HepG2 (cell line): Measurements from ENCODE around the gene ST6GALNAC2. TPM values are rescaled to one million over a fixed set of nuclear protein-coding genes. Genes with fewer than 3 reads are reported as not detected.

ENCODE experiments used
- ADNP ChIP-seq: sonication (generic); formaldehyde crosslinking; IDR thresholded peaks from 2 replicates; pipeline ENCODE4 v1.4.0; 2020; ENCODE audit warnings: missing genetic modification reagents
- ATF7-NPFF ChIP-seq: sonication (generic); formaldehyde crosslinking; IDR thresholded peaks from 2 replicates; pipeline ENCODE4 v1.8.1; 2023; ENCODE audit warnings: mild to moderate bottlenecking, low read depth, missing genetic modification reagents, moderate library complexity
- CREM ChIP-seq, 2 experiments: sonication (generic) in 1 of 2; formaldehyde crosslinking in 1 of 2; IDR thresholded peaks; 2 replicates each; pipeline versions ENCODE4 v1.4.0 to v1.6.1; 2016 to 2020; ENCODE audit warnings: antibody characterized with exemption in 1 of 2, mild to moderate bottlenecking in 1 of 2, missing genetic modification reagents in 1 of 2
- FIP1L1 ChIP-seq: fragments of 200-400 bp; formaldehyde crosslinking; IDR thresholded peaks from 2 replicates; pipeline ENCODE4 v1.6.1; 2018; ENCODE audit warnings: low read depth, mild to moderate bottlenecking, low read length, moderate library complexity, borderline replicate concordance; ENCODE audit not compliant: insufficient read depth
- KDM5B ChIP-seq: sonication (generic); formaldehyde crosslinking; IDR thresholded peaks from 2 replicates; pipeline ENCODE4 v1.4.0; 2020; ENCODE audit warnings: missing genetic modification reagents, mild to moderate bottlenecking, borderline replicate concordance
- MXD4 ChIP-seq: IDR thresholded peaks from 2 replicates; pipeline ENCODE4 v1.6.1; 2016; ENCODE audit warnings: mild to moderate bottlenecking, missing biosample characterization, missing genetic modification reagents
- RARA ChIP-seq: IDR thresholded peaks from 2 replicates; pipeline ENCODE4 v1.6.1; 2016; ENCODE audit warnings: missing genetic modification reagents, missing compliant biosample characterization
- RBFOX2 ChIP-seq: fragments of 200-400 bp; formaldehyde crosslinking; IDR thresholded peaks from 2 replicates; pipeline ENCODE4 v1.6.1; 2017; ENCODE audit warnings: low read depth, mild to moderate bottlenecking, low read length
- TBL1XR1 ChIP-seq: fragments of 150-350 bp; IDR thresholded peaks from 2 replicates; pipeline ENCODE4 v1.6.1; 2014; ENCODE audit warnings: borderline replicate concordance, low read length; ENCODE audit not compliant: partially characterized antibody
- TRIM24 ChIP-seq: sonication (generic); formaldehyde crosslinking; IDR thresholded peaks from 2 replicates; pipeline ENCODE4 v1.8.0; 2022; ENCODE audit warnings: mild to moderate bottlenecking, missing genetic modification reagents
- ZNF333 ChIP-seq: sonication (generic); formaldehyde crosslinking; IDR thresholded peaks from 2 replicates; pipeline ENCODE4 v1.4.0; 2020; ENCODE audit warnings: mild to moderate bottlenecking, missing genetic modification reagents, borderline replicate concordance
- ZNF44 ChIP-seq: sonication (generic); formaldehyde crosslinking; IDR thresholded peaks from 2 replicates; pipeline ENCODE4 v1.5.1; 2020; ENCODE audit warnings: mild to moderate bottlenecking, missing genetic modification reagents
- ZNF589 ChIP-seq: sonication (generic); formaldehyde crosslinking; conservative IDR thresholded peaks from 2 replicates; pipeline ENCODE4 v1.8.0; 2022; ENCODE audit warnings: mild to moderate bottlenecking, moderate library complexity, missing genetic modification reagents
- ZNF766 ChIP-seq: sonication (generic); formaldehyde crosslinking; IDR thresholded peaks from 2 replicates; pipeline ENCODE4 v1.5.0; 2020; ENCODE audit warnings: missing genetic modification reagents, borderline replicate concordance
- ZNF839 ChIP-seq: sonication (generic); formaldehyde crosslinking; IDR thresholded peaks from 2 replicates; pipeline ENCODE4 v1.4.0; 2020; ENCODE audit warnings: missing genetic modification reagents, mild to moderate bottlenecking, borderline replicate concordance
- polyA plus RNA-seq, 8 experiments: library from polyadenylated mRNA; depleted of rRNA in 3 of 8; stranded (reverse) in 7 of 8; unstranded in 1 of 8; fragments of >200 nt; fragmentation: Illumina TruSeq in 4 of 8; extraction: Trizol in 4 of 8; gene quantifications; 2 replicates each; pipeline versions ENCODE4 v1.2.1 to v1.2.3, GENCODE V29; 2011 to 2016; ENCODE audit warnings: low read depth in 4 of 8, missing spikeins in 1 of 8, mixed read lengths in 1 of 8; ENCODE audit not compliant: insufficient read depth in 1 of 8
- total RNA-seq, 5 experiments: library from RNA; depleted of rRNA; stranded (reverse); fragments of >200 nt; fragmentation: Illumina TruSeq; extraction: Trizol; gene quantifications; 2 replicates each; pipeline ENCODE4 v1.2.3, GENCODE V29; 2016; ENCODE audit warnings: low read depth in 1 of 5
- TF ChIP-seq, protein P1 (sequence below): sonication (generic); formaldehyde crosslinking; conservative IDR thresholded peaks from 2 replicates; pipeline ENCODE4 v1.4.0; 2020; ENCODE audit warnings: missing genetic modification reagents
- TF ChIP-seq, protein P2 (sequence below): IDR thresholded peaks from 2 replicates; pipeline ENCODE4 v1.6.1; 2016; ENCODE audit warnings: mild to moderate bottlenecking, missing biosample characterization, missing genetic modification reagents
- TF ChIP-seq, protein P3 (sequence below): sonication (generic); formaldehyde crosslinking; IDR thresholded peaks from 2 replicates; pipeline ENCODE4 v1.4.0; 2020; ENCODE audit warnings: missing genetic modification reagents, borderline replicate concordance
- TF ChIP-seq, protein P4 (sequence below): sonication (generic); formaldehyde crosslinking; IDR thresholded peaks from 2 replicates; pipeline ENCODE4 v1.4.0; 2020; ENCODE audit warnings: missing genetic modification reagents, borderline replicate concordance
- TF ChIP-seq, protein P5 (sequence below): sonication (generic); formaldehyde crosslinking; IDR thresholded peaks from 2 replicates; pipeline ENCODE4 v1.4.0; 2020; ENCODE audit warnings: mild to moderate bottlenecking, missing genetic modification reagents

The ST6GALNAC2 gene
- total and polyA plus RNA-seq, 2 of the 13 experiments (the other 11 are each of a cell fraction or from before 2014, with no cell fraction given) = 0.12 to 0.49 TPM

DNA sequence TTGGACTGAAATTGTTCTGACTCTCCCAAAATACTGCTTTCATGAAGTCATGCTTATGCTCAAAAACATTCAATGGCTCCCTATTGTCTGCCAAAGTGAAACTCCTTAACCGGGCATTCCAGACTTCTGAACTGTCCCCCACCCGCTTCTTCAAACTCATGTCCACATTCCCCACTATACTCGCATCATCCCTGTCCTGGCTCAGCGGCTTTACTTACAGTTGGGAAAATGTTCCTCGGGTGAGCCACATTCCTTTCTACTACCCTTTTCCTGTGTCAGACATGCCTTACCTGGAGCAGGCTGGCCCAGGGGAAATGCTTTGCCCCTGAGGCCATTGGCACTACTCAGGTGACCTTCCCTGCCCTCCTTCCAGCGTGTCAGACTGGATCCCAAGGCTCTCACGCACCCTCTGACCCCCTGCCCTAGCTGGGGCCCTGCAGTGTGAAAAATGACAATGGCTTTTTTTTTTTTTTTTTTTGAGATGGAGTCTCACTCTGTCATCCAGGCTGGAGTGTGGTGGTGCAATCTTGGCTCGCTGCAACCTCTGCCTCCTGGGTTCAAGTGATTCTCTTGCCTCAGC is 53.5 kb downstream of the ST6GALNAC2 start (continued):
- no peak for TF ChIP-seq TBL1XR1
- TF ChIP-seq, protein P1, sequence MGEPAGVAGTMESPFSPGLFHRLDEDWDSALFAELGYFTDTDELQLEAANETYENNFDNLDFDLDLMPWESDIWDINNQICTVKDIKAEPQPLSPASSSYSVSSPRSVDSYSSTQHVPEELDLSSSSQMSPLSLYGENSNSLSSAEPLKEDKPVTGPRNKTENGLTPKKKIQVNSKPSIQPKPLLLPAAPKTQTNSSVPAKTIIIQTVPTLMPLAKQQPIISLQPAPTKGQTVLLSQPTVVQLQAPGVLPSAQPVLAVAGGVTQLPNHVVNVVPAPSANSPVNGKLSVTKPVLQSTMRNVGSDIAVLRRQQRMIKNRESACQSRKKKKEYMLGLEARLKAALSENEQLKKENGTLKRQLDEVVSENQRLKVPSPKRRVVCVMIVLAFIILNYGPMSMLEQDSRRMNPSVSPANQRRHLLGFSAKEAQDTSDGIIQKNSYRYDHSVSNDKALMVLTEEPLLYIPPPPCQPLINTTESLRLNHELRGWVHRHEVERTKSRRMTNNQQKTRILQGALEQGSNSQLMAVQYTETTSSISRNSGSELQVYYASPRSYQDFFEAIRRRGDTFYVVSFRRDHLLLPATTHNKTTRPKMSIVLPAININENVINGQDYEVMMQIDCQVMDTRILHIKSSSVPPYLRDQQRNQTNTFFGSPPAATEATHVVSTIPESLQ (CRISPR knock-in tag) = no peak
- no peak for TF ChIP-seq ZNF333 (CRISPR knock-in tag)
- TF ChIP-seq FIP1L1 = no peak
- TF ChIP-seq MXD4 (CRISPR knock-in tag) = no peak
- TF ChIP-seq ADNP (CRISPR knock-in tag) = peak; percentile 74
- TF ChIP-seq ATF7-NPFF = no peak
- TF ChIP-seq ZNF766 (CRISPR knock-in tag) = 0 out of 2 replicates have a peak, but pooled peaks have one; percentile 43
- no peak for TF ChIP-seq ZNF44 (CRISPR knock-in tag)
- TF ChIP-seq RBFOX2 = no peak
- TF ChIP-seq ZNF839 (CRISPR knock-in tag) = no peak
- no peak for TF ChIP-seq CREM (IDR thresholded peaks at IDR 0.05)
- no peak for TF ChIP-seq CREM (CRISPR knock-in tag; IDR thresholded peaks at IDR 0.05)
- 0 out of 2 replicates have a peak, but pooled peaks have one; percentile 19 for TF ChIP-seq RARA (CRISPR knock-in tag)
- TF ChIP-seq, protein P2, sequence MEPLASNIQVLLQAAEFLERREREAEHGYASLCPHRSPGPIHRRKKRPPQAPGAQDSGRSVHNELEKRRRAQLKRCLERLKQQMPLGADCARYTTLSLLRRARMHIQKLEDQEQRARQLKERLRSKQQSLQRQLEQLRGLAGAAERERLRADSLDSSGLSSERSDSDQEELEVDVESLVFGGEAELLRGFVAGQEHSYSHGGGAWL = no peak
- no peak; the same call in 1 of the 2 replicates for TF ChIP-seq ZNF589 (CRISPR knock-in tag)
- TF ChIP-seq, protein P3, sequence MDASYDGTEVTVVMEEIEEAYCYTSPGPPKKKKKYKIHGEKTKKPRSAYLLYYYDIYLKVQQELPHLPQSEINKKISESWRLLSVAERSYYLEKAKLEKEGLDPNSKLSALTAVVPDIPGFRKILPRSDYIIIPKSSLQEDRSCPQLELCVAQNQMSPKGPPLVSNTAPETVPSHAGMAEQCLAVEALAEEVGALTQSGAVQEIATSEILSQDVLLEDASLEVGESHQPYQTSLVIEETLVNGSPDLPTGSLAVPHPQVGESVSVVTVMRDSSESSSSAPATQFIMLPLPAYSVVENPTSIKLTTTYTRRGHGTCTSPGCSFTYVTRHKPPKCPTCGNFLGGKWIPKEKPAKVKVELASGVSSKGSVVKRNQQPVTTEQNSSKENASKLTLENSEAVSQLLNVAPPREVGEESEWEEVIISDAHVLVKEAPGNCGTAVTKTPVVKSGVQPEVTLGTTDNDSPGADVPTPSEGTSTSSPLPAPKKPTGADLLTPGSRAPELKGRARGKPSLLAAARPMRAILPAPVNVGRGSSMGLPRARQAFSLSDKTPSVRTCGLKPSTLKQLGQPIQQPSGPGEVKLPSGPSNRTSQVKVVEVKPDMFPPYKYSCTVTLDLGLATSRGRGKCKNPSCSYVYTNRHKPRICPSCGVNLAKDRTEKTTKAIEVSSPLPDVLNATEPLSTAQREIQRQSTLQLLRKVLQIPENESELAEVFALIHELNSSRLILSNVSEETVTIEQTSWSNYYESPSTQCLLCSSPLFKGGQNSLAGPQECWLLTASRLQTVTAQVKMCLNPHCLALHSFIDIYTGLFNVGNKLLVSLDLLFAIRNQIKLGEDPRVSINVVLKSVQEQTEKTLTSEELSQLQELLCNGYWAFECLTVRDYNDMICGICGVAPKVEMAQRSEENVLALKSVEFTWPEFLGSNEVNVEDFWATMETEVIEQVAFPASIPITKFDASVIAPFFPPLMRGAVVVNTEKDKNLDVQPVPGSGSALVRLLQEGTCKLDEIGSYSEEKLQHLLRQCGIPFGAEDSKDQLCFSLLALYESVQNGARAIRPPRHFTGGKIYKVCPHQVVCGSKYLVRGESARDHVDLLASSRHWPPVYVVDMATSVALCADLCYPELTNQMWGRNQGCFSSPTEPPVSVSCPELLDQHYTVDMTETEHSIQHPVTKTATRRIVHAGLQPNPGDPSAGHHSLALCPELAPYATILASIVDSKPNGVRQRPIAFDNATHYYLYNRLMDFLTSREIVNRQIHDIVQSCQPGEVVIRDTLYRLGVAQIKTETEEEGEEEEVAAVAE (CRISPR knock-in tag) = no peak
- no peak for TF ChIP-seq TRIM24
- TF ChIP-seq KDM5B (CRISPR knock-in tag) = 0 out of 2 replicates have a peak, but pooled peaks have one; percentile 1
- TF ChIP-seq, protein P4, sequence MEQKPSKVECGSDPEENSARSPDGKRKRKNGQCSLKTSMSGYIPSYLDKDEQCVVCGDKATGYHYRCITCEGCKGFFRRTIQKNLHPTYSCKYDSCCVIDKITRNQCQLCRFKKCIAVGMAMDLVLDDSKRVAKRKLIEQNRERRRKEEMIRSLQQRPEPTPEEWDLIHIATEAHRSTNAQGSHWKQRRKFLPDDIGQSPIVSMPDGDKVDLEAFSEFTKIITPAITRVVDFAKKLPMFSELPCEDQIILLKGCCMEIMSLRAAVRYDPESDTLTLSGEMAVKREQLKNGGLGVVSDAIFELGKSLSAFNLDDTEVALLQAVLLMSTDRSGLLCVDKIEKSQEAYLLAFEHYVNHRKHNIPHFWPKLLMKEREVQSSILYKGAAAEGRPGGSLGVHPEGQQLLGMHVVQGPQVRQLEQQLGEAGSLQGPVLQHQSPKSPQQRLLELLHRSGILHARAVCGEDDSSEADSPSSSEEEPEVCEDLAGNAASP (CRISPR knock-in tag) = peak; percentile 50; the same call in 1 of the 2 replicates
- TF ChIP-seq, protein P5, sequence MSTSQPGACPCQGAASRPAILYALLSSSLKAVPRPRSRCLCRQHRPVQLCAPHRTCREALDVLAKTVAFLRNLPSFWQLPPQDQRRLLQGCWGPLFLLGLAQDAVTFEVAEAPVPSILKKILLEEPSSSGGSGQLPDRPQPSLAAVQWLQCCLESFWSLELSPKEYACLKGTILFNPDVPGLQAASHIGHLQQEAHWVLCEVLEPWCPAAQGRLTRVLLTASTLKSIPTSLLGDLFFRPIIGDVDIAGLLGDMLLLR = no peak
